ENCODE data around the gene KLK7. TPM values are rescaled to one million over a fixed set of nuclear protein-coding genes. Genes with fewer than 3 reads are reported as not detected.
"Not testable (repeated sequence)": the region's sequence is repeated elsewhere in the genome, so short reads cannot be mapped to it uniquely, and the experiment has no call there.

KLK7 gene
- total and polyA plus RNA-seq, 2 donors (not counting 3 experiments of a cell fraction or from before 2014, with no cell fraction given) = not detected

- no peak overlapping the region for H3K4me2 ChIP-seq (ENCODE audit: insufficient read depth, low read length)
- no peaks in the 10 kb centered on the region for H4K20me1 ChIP-seq (replicated peaks; ENCODE audit: control insufficient read depth, extremely low read depth, insufficient read depth, low read length)
- TF ChIP-seq MYC (IDR thresholded peaks at IDR 0.05; ENCODE audit: low read depth, low read length) (no peak), POLR2AphosphoS5 (IDR thresholded peaks at IDR 0.05; ENCODE audit: insufficient read depth, low read depth, low read length) (no peak), EZH2 (IDR thresholded peaks at IDR 0.05; ENCODE audit: borderline replicate concordance, low read depth, low read length, severe bottlenecking) (no peak), CTCF (IDR thresholded peaks at IDR 0.05; ENCODE audit: extremely low read depth in 1 of 2, insufficient read depth in 1 of 2, low read depth in 1 of 2, low read length in 2 of 2) (no peak), POLR2A (IDR thresholded peaks at IDR 0.05; ENCODE audit: low read depth, low read length) (no peak), FOS (IDR thresholded peaks at IDR 0.05; ENCODE audit: borderline replicate concordance, insufficient read depth, low read length) (no peak), GATA2 (IDR thresholded peaks at IDR 0.05; ENCODE audit: insufficient read depth, insufficient read length, low read depth, low read length) (no peak)
- dilution Hi-C loops (cut with MboI; ENCODE audit: extremely low pct_ligation_motif_present, low sequenced_read_pairs) = no loop called here
- intact Hi-C loops (cut with micrococcal nuclease) = no loop called here
- H3K9me3 ChIP-seq (replicated peaks; ENCODE audit: control insufficient read depth, insufficient read depth, low read length) = no peaks in the 10 kb centered on the region
- no peaks in the 10 kb centered on the region for H3K79me2 ChIP-seq (ENCODE audit: control insufficient read depth, insufficient read depth, low read length)
- no peak overlapping the region for H2AFZ ChIP-seq (ENCODE audit: low read depth, low read length)
- no peaks in the 10 kb centered on the region for H3K36me3 ChIP-seq (ENCODE audit: control insufficient read depth in 2 of 2, extremely low read depth in 1 of 2, insufficient read depth in 2 of 2, low read length in 2 of 2)
- ChIA-PET POLR2A (no interaction called here), CTCF (no interaction called here)
- H3K27me3 ChIP-seq (ENCODE audit: control insufficient read depth in 2 of 2, insufficient read depth in 2 of 2, low read length in 2 of 2) = no peaks in the 10 kb centered on the region
- no peaks in the 10 kb centered on the region for H3K4me1 ChIP-seq (ENCODE audit: control insufficient read depth, extremely low read depth, insufficient read depth, low read length)
- no peak overlapping the region for H3K4me3 ChIP-seq (replicated peaks in 1 of 3; ENCODE audit: insufficient read depth in 1 of 3, low read depth in 1 of 3, low read length in 3 of 3)
- FAIRE-seq (no peak), DNase-seq (ENCODE audit: low read depth, low spot score) (no peak)
- BruUV-seq (replicated peaks) = no TSS peak
- no peaks in the 10 kb centered on the region for H3K9me1 ChIP-seq (replicated peaks; ENCODE audit: control insufficient read depth, extremely low read depth, insufficient read depth, low read length)
- H3K9ac ChIP-seq (replicated peaks; ENCODE audit: extremely low read depth, insufficient read depth, low read length) = no peak overlapping the region
- no peak overlapping the region for H3K27ac ChIP-seq (ENCODE audit: insufficient read depth, low read depth, low read length)
These were observed 10.8 kb downstream of the KLK7 start for GRCh38 chr19:50972795-50973376.

- BruUV-seq (replicated peaks); H3K36me3 ChIP-seq (ENCODE audit: control insufficient read depth in 2 of 2, extremely low read depth in 1 of 2, insufficient read depth in 2 of 2, low read length in 2 of 2); dilution Hi-C loops (cut with MboI; ENCODE audit: extremely low pct_ligation_motif_present, low sequenced_read_pairs); intact Hi-C loops (cut with micrococcal nuclease); H4K20me1 ChIP-seq (replicated peaks; ENCODE audit: control insufficient read depth, extremely low read depth, insufficient read depth, low read length); H3K9ac ChIP-seq (replicated peaks; ENCODE audit: extremely low read depth, insufficient read depth, low read length); H3K27me3 ChIP-seq (ENCODE audit: control insufficient read depth in 2 of 2, insufficient read depth in 2 of 2, low read length in 2 of 2); DNase-seq (ENCODE audit: low read depth, low spot score); H3K4me3 ChIP-seq (replicated peaks in 1 of 3; ENCODE audit: insufficient read depth in 1 of 3, low read depth in 1 of 3, low read length in 3 of 3); POLR2A ChIA-PET; H3K4me2 ChIP-seq (ENCODE audit: insufficient read depth, low read length); H3K9me3 ChIP-seq (replicated peaks; ENCODE audit: control insufficient read depth, insufficient read depth, low read length); H2AFZ ChIP-seq (ENCODE audit: low read depth, low read length); FAIRE-seq; H3K9me1 ChIP-seq (replicated peaks; ENCODE audit: control insufficient read depth, extremely low read depth, insufficient read depth, low read length); H3K4me1 ChIP-seq (ENCODE audit: control insufficient read depth, extremely low read depth, insufficient read depth, low read length); H3K27ac ChIP-seq (ENCODE audit: insufficient read depth, low read depth, low read length); H3K79me2 ChIP-seq (ENCODE audit: control insufficient read depth, insufficient read depth, low read length): not testable (repeated sequence)
- CTCF ChIA-PET = interaction anchor here (1.0 kb wide), 1 partner anchor 47 kb away, joined by 3 read pairs; no protein-coding TSS in a partner anchor
These were observed 13.9 kb downstream of the KLK7 start for GRCh38 chr19:50969810-50970209.

All from endothelial cell of umbilical vein (primary cell).